ENCODE measurements around the gene MIGA1.
"Not testable (repeated sequence)": the region's sequence is repeated elsewhere in the genome, so short reads cannot be mapped to it uniquely, and the experiment has no call there.

Gene MIGA1

DNA sequence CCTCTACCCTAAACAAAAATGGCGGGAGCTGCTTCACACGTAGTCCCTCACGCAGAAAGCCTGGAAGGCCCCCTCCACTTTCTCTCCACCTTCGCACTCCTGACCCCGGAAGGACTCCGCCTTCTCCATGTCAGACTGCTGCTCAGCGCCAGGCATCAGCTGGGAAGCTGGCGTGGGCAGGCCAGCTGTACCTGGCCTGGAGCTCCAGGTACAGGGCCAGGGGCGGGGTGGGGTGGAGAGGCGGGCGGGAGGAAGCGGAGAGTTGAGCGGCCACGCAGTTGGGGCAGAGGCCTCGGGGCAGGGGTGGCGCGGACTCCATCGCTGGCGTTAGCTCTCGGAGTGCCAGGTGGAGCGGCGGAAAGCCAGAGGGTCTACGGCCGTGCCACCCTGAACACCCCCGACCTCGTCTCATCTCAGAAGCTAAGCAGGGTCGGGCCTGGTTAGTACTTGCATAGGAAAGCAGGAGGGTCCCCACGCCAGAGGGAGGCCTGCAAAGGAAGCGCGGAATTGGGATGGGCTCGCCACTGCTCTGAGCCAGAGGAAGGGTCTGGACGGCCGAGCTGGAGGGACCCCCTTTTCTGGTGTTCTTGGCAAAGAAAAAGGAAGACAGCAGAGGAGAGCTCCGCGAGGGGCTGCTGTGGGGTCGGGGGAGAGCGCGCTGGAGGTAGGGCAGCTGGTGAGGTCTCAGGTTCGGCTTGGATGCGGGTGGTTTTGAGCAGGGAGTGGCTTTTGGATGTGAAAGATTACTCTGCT lies at the start of gene MIGA1:
MIGA1 (plus strand) TSS at position 121 of the 753 bp plus-strand sequence. CDS start 3,604 bp downstream, outside the sequence.
- peak; percentile 98 for DNase-seq

DNA sequence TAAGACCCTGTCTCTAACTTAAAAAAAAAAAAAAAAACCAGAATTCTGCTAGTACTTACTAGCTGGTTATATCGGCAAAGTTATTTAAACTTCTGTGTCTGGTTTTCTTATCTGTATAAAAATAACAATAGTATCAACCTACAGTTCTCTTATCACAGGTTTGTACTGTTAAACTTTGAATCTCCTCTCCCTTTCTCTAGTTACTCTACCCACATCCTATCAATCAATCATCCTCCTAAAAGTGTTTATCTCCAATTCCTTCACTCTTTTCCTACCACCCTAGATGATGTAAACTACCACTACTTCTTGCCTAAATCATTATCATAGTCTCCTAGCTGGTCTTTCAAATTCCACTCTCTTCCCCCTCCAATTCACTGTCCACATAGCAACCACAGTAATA lies 47.4 kb upstream of the MIGA1 start:
- no peak for DNase-seq

- no peak for DNase-seq
Measured at GRCh38 chr1:77739235-77739634, 40.2 kb upstream of the MIGA1 start.

DNA sequence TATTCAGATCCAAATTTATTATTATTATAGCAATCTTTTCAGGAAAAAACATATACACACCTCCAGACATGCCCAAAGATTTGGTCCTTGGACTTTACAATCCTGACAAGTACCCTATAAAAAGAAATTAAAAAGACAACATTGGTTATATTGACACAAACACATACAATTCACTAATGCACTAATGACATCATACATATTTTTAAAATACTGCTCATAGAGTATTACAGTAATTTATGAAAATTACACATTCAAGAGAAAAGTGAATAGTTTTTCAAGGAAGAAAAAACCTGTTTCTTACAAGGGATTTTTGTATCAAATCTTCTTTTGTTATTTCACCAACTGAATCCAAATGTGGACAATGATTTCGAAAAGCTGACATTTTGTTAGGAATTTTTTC lies 38.1 kb upstream of the MIGA1 start:
- no peak for DNase-seq

DNA sequence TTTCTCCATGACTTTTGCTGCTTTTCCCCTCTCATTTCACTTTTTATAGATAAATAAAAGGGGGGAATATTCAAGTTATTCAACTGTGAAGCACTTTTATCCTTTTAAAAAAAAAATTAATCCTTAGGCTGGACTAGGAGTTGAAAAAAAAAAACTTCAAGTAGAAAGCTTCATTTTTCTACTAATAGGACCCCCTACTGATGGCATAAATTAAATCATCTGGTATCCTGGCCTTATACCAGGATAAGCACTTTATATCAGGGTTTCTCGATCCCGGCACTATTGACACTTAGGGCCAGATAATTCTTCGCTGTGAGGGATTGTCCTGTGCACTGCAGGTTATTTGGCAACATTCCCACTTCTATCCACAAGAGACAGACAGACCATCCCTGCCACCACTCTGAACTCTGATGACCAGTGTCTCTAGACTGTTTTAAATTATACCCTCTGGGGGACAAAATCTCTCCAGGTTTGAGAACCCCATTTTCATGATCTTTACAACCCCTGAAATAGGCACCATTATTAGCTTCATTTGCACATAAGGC lies 37.4 kb upstream of the MIGA1 start:
- DNase-seq, result no peak

GRCh38 chr1:77744576-77744975 lies 34.9 kb upstream of the MIGA1 start:
- no peak for DNase-seq

DNA sequence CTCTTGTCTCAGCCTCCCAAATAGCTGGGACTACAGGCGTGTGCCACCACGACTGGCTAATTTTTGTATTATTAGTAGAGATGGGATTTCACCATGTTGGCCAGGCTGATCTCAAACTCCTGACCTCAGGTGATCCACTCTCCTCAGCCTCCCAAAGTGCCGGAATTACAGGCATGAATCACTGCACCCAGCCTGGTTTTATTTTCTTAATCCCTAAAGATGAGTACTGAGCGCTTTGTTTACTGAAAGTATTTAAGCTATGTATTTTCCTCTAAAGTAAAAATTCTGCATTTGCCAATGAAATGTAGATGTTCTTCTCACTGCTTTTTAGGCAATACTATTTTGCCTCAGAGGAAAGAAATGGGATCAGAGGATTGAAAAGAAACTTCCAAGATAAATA lies 30.0 kb upstream of the MIGA1 start:
- DNase-seq, result not testable (repeated sequence)

GRCh38 chr1:77756052-77756754 lies 23.2 kb upstream of the MIGA1 start:
- no peak for DNase-seq

- no peak for DNase-seq
Measured at GRCh38 chr1:77757066-77757584, 22.3 kb upstream of the MIGA1 start.

- no peak for DNase-seq
Measured at GRCh38 chr1:77757603-77758002, 21.8 kb upstream of the MIGA1 start.

- DNase-seq, result peak; percentile 96
Measured at GRCh38 chr1:77759071-77760028, 20.1 kb upstream of the MIGA1 start, which contains the start of gene USP33. USP33 (minus strand) TSS chr1:77759852; CDS start chr1:77741697, 18,155 bp downstream.

DNA sequence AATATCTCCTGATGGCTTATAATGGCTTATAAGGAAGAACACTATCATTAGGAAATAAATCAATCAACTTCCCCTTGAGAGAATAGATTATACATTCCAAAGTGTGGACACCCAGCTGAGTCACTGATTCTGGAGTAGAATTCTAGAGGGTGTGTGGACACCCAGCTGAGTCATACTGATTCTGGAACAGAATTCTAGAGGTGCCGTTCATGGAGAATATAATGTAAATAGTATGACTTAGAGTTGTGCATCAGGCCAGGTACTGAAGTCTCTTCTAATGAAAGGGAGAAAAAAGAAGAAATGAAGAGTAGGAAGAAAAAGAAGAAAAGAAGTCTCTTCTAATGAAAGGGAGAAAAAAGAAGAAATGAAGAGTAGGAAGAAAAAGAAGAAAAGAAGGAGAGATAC lies 17.4 kb upstream of the MIGA1 start:
- DNase-seq, result no peak

- no peak for DNase-seq
Measured at GRCh38 chr1:77768006-77768405, 11.4 kb upstream of the MIGA1 start.

GRCh38 chr1:77776007-77776700 lies 3.3 kb upstream of the MIGA1 start:
- no peak for DNase-seq

DNA sequence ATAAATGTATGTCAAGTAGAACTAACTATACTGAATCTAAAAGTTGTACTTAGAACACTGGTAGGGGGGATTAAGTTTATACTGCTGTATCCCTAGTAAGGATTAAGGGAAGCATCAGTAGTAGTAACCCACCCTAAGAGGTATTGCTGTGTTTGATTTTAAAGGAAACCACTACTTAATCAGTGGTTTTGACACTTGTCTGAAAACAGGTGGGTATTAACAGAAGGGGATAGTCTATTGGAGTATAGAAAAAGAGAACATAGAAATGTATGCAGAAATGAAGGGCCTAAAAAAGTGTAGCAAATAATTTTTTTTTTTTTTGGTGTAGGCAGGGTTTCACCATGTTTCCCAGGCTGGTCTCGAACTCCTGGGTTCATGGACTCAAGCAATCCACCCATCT lies 2.2 kb downstream of the MIGA1 start:
- no peak for DNase-seq

- no peak for DNase-seq
Measured at GRCh38 chr1:77783141-77783540, 3.7 kb downstream of the MIGA1 start.

- DNase-seq, result not testable (repeated sequence)
Measured at GRCh38 chr1:77786093-77786741, 6.8 kb downstream of the MIGA1 start.

GRCh38 chr1:77794550-77794949 lies 15.1 kb downstream of the MIGA1 start:
- DNase-seq, result no peak

DNA sequence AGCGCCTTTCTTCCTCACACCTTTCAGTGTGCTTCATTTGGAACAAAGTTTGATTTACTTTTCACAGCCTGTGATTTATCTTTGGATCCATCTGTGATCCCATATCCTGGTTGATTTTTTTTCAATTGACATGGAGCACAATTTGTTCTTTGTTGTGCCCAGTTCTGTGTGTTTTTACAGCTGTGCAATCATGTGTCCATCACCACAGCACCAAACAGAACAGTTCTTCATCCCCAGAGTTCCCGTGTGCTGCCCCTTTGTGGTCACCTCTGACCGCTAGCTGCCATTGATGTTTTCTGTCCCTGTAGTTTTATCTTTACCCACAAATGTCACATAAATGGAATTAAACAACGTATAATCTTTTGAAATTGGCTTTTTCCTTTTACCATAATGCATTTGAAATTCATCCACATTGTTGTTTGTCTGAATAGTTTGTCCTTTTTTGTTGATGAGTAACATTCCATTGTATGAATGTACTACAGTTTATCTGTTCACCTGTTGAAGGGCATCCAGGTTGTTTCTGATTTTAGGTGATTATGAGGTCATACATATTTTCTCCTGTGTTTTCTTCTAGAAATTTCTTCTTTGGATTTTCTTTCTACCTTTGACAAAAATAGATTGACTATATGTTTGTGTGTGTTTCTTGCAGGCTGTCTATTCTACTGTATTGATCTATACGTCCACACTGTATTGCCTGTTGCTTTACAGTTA lies 17.4 kb downstream of the MIGA1 start:
- DNase-seq, result no peak

DNA sequence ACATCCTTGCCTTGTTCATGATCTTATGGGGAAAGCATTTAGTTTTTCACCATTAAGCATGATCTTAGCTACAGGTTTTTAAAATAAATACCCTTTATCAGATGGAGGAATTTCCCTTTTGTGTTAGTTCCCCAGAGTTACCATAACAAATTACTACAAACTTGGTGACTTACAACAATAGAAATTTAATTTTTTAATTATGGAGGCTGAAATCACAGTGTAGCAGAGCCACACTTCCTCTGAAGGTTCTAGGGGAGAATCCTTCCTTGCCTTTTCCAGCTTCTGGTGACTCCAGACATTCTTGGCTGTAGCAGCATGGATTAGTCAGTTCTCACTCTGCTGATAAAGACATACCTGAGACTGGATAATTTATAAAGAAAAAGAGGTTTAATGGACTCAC lies 18.5 kb downstream of the MIGA1 start:
- DNase-seq, result no peak

GRCh38 chr1:77802026-77802425 lies 22.6 kb downstream of the MIGA1 start:
- no peak for DNase-seq

All from NCI-H510A treated with DMSO at 0.1 percent for 48 hours (cell line).